ENCODE measurements around the gene FAM181A. TPM values are rescaled to one million over a fixed set of nuclear protein-coding genes. Genes with fewer than 3 reads are reported as not detected.

FAM181A gene
- total RNA-seq, 1 experiment from 2014 or later = not detected

GRCh38 chr14:93969082-93969828 is 42.1 kb downstream of the FAM181A start:
- no peak for DNase-seq (ENCODE audit: low read depth)
- in situ Hi-C loops (cut with HindIII; ENCODE audit: low pct_unique_long_range_greater_than_20kb, low sequenced_read_pairs) = no loop called here

- DNase-seq (ENCODE audit: low read depth) = no peak
- in situ Hi-C loops (cut with HindIII; ENCODE audit: low pct_unique_long_range_greater_than_20kb, low sequenced_read_pairs) = no loop called here
These were observed 43.4 kb downstream of the FAM181A start for GRCh38 chr14:93970585-93970964.

DNA sequence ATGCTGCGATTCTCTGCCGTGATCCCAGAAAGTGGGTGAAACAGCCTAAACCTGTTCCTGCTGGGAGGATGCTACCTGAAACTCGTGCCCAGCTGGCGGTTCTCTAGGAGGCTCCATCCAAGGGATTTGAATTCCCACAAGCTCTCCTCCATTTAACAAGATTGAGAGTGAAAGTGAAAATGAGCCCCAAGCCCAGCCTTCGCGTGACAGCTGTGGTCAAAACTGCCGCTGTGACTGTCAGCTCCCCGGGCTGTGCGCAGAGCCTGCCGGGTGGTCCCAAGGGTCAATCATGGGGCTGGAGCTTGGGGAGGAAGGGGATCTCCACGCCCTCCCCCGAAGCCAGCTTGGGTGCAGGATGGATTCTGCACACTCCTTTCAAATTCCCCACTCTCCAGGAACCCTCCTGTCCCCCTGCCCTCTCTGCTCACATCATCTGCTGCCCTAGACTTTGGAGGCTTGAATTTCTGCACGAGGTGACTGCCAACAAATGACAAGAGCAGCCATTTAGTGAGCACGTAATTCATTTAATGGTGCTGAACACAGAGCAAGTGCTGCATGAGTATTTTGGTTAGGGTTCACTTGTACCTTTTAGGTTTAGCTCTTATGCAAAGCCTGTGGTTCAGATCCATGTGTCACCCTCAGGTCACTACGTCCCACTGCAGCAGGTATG is 44.0 kb downstream of the FAM181A start:
- no peak for DNase-seq (ENCODE audit: low read depth)
- in situ Hi-C loops (cut with HindIII; ENCODE audit: low pct_unique_long_range_greater_than_20kb, low sequenced_read_pairs) = no loop called here

DNA sequence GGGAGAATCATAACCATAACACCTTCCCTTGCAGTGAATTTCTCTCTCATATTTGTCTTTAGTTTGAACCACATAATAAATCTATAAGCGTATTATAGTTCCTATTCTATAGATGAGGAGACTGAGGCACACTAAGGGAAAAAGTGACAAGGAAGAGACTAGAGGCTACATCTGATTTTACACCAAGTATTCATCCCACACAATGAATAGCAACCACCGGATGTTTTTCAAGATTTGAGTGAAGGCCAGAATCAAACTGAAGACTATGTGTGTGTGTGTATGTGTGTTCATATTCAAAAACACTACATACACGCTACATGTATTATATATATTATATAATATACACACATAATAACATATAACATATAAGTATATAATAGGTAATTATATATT is 44.5 kb downstream of the FAM181A start:
- in situ Hi-C loops (cut with HindIII; ENCODE audit: low pct_unique_long_range_greater_than_20kb, low sequenced_read_pairs) = no loop called here

GRCh38 chr14:93972618-93973205 is 45.6 kb downstream of the FAM181A start:
- in situ Hi-C loops (cut with HindIII; ENCODE audit: low pct_unique_long_range_greater_than_20kb, low sequenced_read_pairs) = no loop called here
- DNase-seq (ENCODE audit: low read depth) = no peak

More for the DNA sequence above, 44.5 kb downstream of the FAM181A start:
- DNase-seq (ENCODE audit: low read depth) = no peak

- DNase-seq (ENCODE audit: low read depth) = no peak
- in situ Hi-C loops (cut with HindIII; ENCODE audit: low pct_unique_long_range_greater_than_20kb, low sequenced_read_pairs) = no loop called here
These were observed 46.5 kb downstream of the FAM181A start for GRCh38 chr14:93973607-93974006.

DNA sequence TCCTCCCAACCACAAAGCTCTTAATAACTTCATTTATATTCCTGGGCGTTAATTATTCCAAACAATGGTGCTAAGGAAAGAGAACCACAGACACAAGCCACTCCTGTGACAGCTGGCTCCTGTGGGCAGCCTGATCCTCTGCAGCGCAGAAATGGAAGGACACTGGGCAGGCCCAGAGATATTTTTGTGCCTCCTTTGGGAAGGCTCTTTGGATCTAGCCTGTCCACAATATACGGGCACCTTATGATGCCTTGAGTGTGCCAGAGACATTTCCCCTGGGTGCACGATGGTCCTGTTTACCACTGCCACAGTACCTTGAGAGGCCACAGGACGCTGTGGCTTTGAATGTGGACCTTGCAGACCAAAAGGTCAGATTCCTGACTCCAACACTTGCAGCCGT is 47.2 kb downstream of the FAM181A start:
- DNase-seq (ENCODE audit: low read depth) = no peak
- in situ Hi-C loops (cut with HindIII; ENCODE audit: low pct_unique_long_range_greater_than_20kb, low sequenced_read_pairs) = no loop called here

GRCh38 chr14:93974833-93975232 is 47.7 kb downstream of the FAM181A start:
- no peak for DNase-seq (ENCODE audit: low read depth)
- in situ Hi-C loops (cut with HindIII; ENCODE audit: low pct_unique_long_range_greater_than_20kb, low sequenced_read_pairs) = no loop called here

GRCh38 chr14:93975791-93976476 is 48.8 kb downstream of the FAM181A start:
- in situ Hi-C loops (cut with HindIII; ENCODE audit: low pct_unique_long_range_greater_than_20kb, low sequenced_read_pairs) = no loop called here
- DNase-seq (ENCODE audit: low read depth) = no peak

- in situ Hi-C loops (cut with HindIII; ENCODE audit: low pct_unique_long_range_greater_than_20kb, low sequenced_read_pairs) = no loop called here
- DNase-seq (ENCODE audit: low read depth) = no peak
These were observed 49.4 kb downstream of the FAM181A start, which contains the start of gene ASB2 for GRCh38 chr14:93976477-93977057. TSS of gene ASB2 (minus strand) at chr14:93976570. CDS start at chr14:93964539, 12,031 bp downstream.

DNA sequence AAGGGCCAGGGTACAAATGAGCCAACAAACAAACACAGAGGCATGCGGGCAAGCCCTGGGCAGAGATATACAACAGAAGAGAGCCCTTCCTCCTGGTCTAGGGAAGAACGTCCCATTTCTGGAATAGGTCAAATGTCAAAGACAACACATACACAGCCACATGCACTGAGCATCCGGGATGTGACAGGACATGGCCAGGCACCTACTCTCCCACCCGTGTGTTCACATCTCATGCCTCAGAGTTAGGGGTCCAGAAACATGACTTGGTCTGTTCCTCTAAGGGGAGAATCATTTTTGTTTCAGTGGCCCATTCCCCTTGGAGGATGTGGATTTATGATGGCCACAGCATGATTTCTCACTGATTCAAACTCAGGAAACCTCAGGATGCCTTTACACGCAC is 50.0 kb downstream of the FAM181A start:
- in situ Hi-C loops (cut with HindIII; ENCODE audit: low pct_unique_long_range_greater_than_20kb, low sequenced_read_pairs) = no loop called here
- no peak for DNase-seq (ENCODE audit: low read depth)

DNA sequence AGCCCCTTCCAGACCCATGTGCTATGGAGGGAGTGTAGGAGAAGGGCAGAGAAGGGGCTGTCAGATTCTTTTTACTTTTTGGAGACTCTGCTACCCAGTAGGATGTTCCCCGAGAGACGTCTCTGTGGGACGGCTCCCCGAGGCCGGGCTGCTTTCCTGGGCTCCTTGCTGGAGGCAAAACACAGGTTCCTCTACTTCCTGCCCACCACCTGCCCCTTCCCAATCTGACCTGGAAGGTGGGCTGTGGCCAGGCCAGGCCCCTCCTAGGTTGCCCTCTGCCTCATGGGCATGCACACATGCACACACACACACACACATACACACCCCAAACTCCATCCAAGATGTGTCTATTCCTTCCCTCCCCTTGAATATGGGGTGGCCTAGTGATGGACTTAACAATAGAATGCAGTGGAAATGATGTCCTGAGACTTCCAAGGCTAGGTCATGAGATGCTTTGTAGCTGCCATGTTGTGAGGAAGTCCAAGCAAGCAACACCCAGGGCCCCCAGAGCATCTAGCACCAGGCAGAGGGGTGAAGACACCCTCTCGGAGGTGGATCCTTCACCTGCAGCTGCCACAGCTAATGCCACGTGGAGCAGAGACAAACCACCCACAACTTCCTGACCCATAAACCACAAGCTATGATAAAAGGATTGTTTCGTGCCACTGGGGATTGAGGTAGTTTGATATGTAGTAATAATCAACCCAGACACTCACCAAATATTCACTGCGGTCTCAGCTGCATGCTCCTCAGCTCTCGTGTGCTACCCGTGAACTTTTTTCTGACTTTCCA is 50.8 kb downstream of the FAM181A start:
- DNase-seq (ENCODE audit: low read depth) = no peak
- in situ Hi-C loops (cut with HindIII; ENCODE audit: low pct_unique_long_range_greater_than_20kb, low sequenced_read_pairs) = no loop called here

DNA sequence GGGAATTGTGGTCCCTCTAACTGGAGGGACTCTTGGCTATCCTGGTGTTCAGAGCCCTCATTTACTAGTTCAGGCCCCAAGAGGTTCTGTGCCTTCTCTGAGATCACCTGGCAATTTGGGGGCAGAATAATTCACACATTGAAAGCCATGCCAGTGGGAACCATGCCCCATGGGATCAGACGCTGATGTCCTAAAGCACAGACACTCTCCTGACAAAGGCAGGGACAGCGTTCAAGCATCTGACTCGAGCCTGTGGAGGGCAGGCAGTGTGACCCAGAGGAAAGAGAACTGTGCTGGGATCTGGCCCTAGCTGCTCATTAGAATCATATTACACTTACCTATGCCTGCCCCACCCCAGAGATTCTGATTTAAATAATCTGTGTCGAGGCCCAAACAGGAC is 51.6 kb downstream of the FAM181A start:
- in situ Hi-C loops (cut with HindIII; ENCODE audit: low pct_unique_long_range_greater_than_20kb, low sequenced_read_pairs) = no loop called here
- DNase-seq (ENCODE audit: low read depth) = no peak

Other genes starting within 250 kb of the FAM181A start
- not detected in 2 replicates for gene PRIMA1, start 138.9 kb upstream of the FAM181A start, total RNA-seq (2014; rRNA removed; shearing (Covaris generic); ENCODE audit: low replicate concordance)
- gene ASB2, start 49.2 kb downstream of the FAM181A start, total RNA-seq (2014; rRNA removed; shearing (Covaris generic); ENCODE audit: low replicate concordance) = 1.9 and 6.3 TPM in 2 replicates
- not detected in 2 replicates for gene CCDC197, start 70.0 kb downstream of the FAM181A start, total RNA-seq (2014; rRNA removed; shearing (Covaris generic); ENCODE audit: low replicate concordance)
- 2.9 and 3.2 TPM in 2 replicates for gene OTUB2, start 99.0 kb downstream of the FAM181A start, total RNA-seq (2014; rRNA removed; shearing (Covaris generic); ENCODE audit: low replicate concordance)
- gene DDX24, start 153.9 kb downstream of the FAM181A start, total RNA-seq (2014; rRNA removed; shearing (Covaris generic); ENCODE audit: low replicate concordance) = 89.6 and 108 TPM in 2 replicates
- gene IFI27L1, start 154.0 kb downstream of the FAM181A start, total RNA-seq (2014; rRNA removed; shearing (Covaris generic); ENCODE audit: low replicate concordance) = 6.6 and 21.8 TPM in 2 replicates
- 287 and 560 TPM in 2 replicates for gene IFI27, start 183.4 kb downstream of the FAM181A start, total RNA-seq (2014; rRNA removed; shearing (Covaris generic); ENCODE audit: low replicate concordance)
- gene IFI27L2, start 202.3 kb downstream of the FAM181A start, total RNA-seq (2014; rRNA removed; shearing (Covaris generic); ENCODE audit: low replicate concordance) = 115 and 144 TPM in 2 replicates
- not detected in 2 replicates for gene PPP4R4, start 247.0 kb downstream of the FAM181A start, total RNA-seq (2014; rRNA removed; shearing (Covaris generic); ENCODE audit: low replicate concordance)